ENCODE results near the gene GOSR2. TPM values are rescaled to one million over a fixed set of nuclear protein-coding genes. Genes with fewer than 3 reads are reported as not detected.

GOSR2 gene
- total and polyA plus RNA-seq, 2 of the 13 experiments (the other 11 are each of a cell fraction or from before 2014, with no cell fraction given) = 61.5 to 63.9 TPM

- Histone ChIP-seq H3K4me3 (replicated peaks in 1 of 3; ENCODE audit: insufficient read depth in 1 of 3, low read depth in 2 of 3, low read length in 3 of 3) (no peak overlapping the region), H3K4me1 (ENCODE audit: insufficient read depth, low read length) (peaks cover 39% of the 10 kb centered on the region), H3K9ac (ENCODE audit: insufficient read depth, low read depth, low read length) (no peak overlapping the region), H3K27ac (ENCODE audit: extremely low read length, insufficient read depth, low read length) (peak overlapping the region; percentile 29), H3K4me2 (ENCODE audit: low read depth, low read length) (peak overlapping the region; percentile 14; the same call in 1 of the 2 replicates), H2AFZ (ENCODE audit: low read length) (no peak overlapping the region), H3K36me3 (replicated peaks in 1 of 2; ENCODE audit: control insufficient read depth in 1 of 2, insufficient read depth in 2 of 2, low read length in 2 of 2) (no peaks in the 10 kb centered on the region), H3K9me3 (ENCODE audit: low read length) (no peaks in the 10 kb centered on the region), H4K20me1 (ENCODE audit: insufficient read depth, low read length) (no peaks in the 10 kb centered on the region), H3K79me2 (ENCODE audit: insufficient read depth, low read length) (no peaks in the 10 kb centered on the region), H3K27me3 (ENCODE audit: control insufficient read depth in 1 of 2, insufficient read depth in 2 of 2, low read length in 2 of 2) (0 out of 5 replicates have a peak, but pooled peaks cover 0 to 1% of the 10 kb centered on the region in 2 experiments)
- intact Hi-C loops (cut with micrococcal nuclease; ENCODE audit: unreplicated experiment) (no loop called here), in situ Hi-C loops (cut with HindIII; ENCODE audit: extremely low pct_ligation_motif_present, low pct_unique_long_range_greater_than_20kb) (no loop called here)
- ChIA-PET CTCF (ENCODE audit: low intra/inter-chr PET ratio, low total read pairs) (no interaction called here), POLR2A (interaction anchor here (1.0 kb wide), 1 partner anchor 10 kb away, joined by 3 read pairs; no protein-coding TSS in a partner anchor)
- FAIRE-seq (no peak), ATAC-seq (peak; percentile 38), DNase-seq (ENCODE audit: low spot score) (no peak)
- WGBS (ENCODE audit: low lambda C conversion rate) = 30% methylated on average over 5 of the region's 6 CpGs
- no TSS peak for BruUV-seq (replicated peaks)
- TF ChIP-seq ZNF549 (CRISPR knock-in tag; IDR thresholded peaks at IDR 0.05) (no peak), SKIL (CRISPR knock-in tag; IDR thresholded peaks at IDR 0.05; ENCODE audit: borderline replicate concordance) (no peak)
Measured at GRCh38 chr17:46984341-46984740, 61.4 kb downstream of the GOSR2 start.

- peaks cover 39% of the 10 kb centered on the region for H3K4me1 ChIP-seq (ENCODE audit: insufficient read depth, low read length)
- no peak overlapping the region for H3K27ac ChIP-seq (ENCODE audit: extremely low read length, insufficient read depth, low read length)
- FAIRE-seq (no peak), DNase-seq (ENCODE audit: low spot score) (peak; percentile 49), ATAC-seq (peak; percentile 11; the same call in 2 of the 3 replicates)
- no peaks in the 10 kb centered on the region for H3K36me3 ChIP-seq (replicated peaks in 1 of 2; ENCODE audit: control insufficient read depth in 1 of 2, insufficient read depth in 2 of 2, low read length in 2 of 2)
- in situ Hi-C loops (cut with HindIII; ENCODE audit: extremely low pct_ligation_motif_present, low pct_unique_long_range_greater_than_20kb) (no loop called here), intact Hi-C loops (cut with micrococcal nuclease; ENCODE audit: unreplicated experiment) (no loop called here)
- H4K20me1 ChIP-seq (ENCODE audit: insufficient read depth, low read length) = no peaks in the 10 kb centered on the region
- 2% methylated on average over 5 of the region's 5 CpGs for WGBS (ENCODE audit: low lambda C conversion rate)
- no TSS peak for BruUV-seq (replicated peaks)
- 0 out of 5 replicates have a peak, but pooled peaks cover 0 to 1% of the 10 kb centered on the region in 2 experiments for H3K27me3 ChIP-seq (ENCODE audit: control insufficient read depth in 1 of 2, insufficient read depth in 2 of 2, low read length in 2 of 2)
- CTCF ChIA-PET (ENCODE audit: low intra/inter-chr PET ratio, low total read pairs) = no interaction called here
- H3K4me2 ChIP-seq (ENCODE audit: low read depth, low read length) = peak overlapping the region; percentile 14
- H3K4me3 ChIP-seq (replicated peaks in 1 of 3; ENCODE audit: insufficient read depth in 1 of 3, low read depth in 2 of 3, low read length in 3 of 3) = no peak overlapping the region
- POLR2A ChIA-PET = interaction anchor here (1.0 kb wide), 1 partner anchor 9 kb away, joined by 3 read pairs; no protein-coding TSS in a partner anchor
- H3K79me2 ChIP-seq (ENCODE audit: insufficient read depth, low read length) = no peaks in the 10 kb centered on the region
- H3K9me3 ChIP-seq (ENCODE audit: low read length) = no peaks in the 10 kb centered on the region
- H2AFZ ChIP-seq (ENCODE audit: low read length) = no peak overlapping the region
- no peak overlapping the region for H3K9ac ChIP-seq (ENCODE audit: insufficient read depth, low read depth, low read length)
- no peak for TF ChIP-seq RNF219 (CRISPR knock-in tag; IDR thresholded peaks at IDR 0.05)
- peak; percentile 62; the same call in 1 of the 2 replicates for TF ChIP-seq HIC2 (CRISPR knock-in tag; IDR thresholded peaks at IDR 0.05; ENCODE audit: low read depth)
- TF ChIP-seq ZFAT (CRISPR knock-in tag; conservative IDR thresholded peaks at IDR 0.05) = no peak
- no peak for TF ChIP-seq FOXP1 (IDR thresholded peaks at IDR 0.05)
- TF ChIP-seq FOXP1 (CRISPR knock-in tag; IDR thresholded peaks at IDR 0.05) = 0 out of 2 replicates have a peak, but pooled peaks have one; percentile 23
- peak; percentile 60; the same call in 1 of the 2 replicates for TF ChIP-seq SIX4 (CRISPR knock-in tag; IDR thresholded peaks at IDR 0.05)
- TF ChIP-seq ZMYM3 (CRISPR knock-in tag; IDR thresholded peaks at IDR 0.05) = 0 out of 2 replicates have a peak, but pooled peaks have one; percentile 20
- no peak for TF ChIP-seq SAFB2 (CRISPR knock-in tag; IDR thresholded peaks at IDR 0.05; ENCODE audit: borderline replicate concordance, low read depth)
- peak; percentile 54 for TF ChIP-seq HNF4A (CRISPR knock-in tag; IDR thresholded peaks at IDR 0.05)
- peak; percentile 40; the same call in 1 of the 2 replicates for TF ChIP-seq GATAD2A (CRISPR knock-in tag; IDR thresholded peaks at IDR 0.05)
- TF ChIP-seq MTF1 (CRISPR knock-in tag; IDR thresholded peaks at IDR 0.05) = no peak
Measured at GRCh38 chr17:46984892-46985291, 61.9 kb downstream of the GOSR2 start.

Measured in HepG2 (cell line).